Spinal cord (tissue), 10 donors: ENCODE measurements around the gene MMD2. TPM values are rescaled to one million over a fixed set of nuclear protein-coding genes. Genes with fewer than 3 reads are reported as not detected.

Experiments used
- DNase-seq, 6 donors: peaks; one replicate each; pipeline versions ENCODE4 v3.0.0 to v3.0.0-alpha.2; 2013 to 2015; ENCODE audit warnings: low spot score in 6 of 6, low read depth in 4 of 6
- H3K27ac ChIP-seq: one replicate; pipeline ENCODE4 v1.5.1; 2013; ENCODE audit warnings: low read depth, low read length, control low read depth
- H3K27me3 ChIP-seq: one replicate; pipeline ENCODE4 v1.6.1; 2013; ENCODE audit warnings: low read length; ENCODE audit not compliant: control insufficient read depth, insufficient read depth
- H3K36me3 ChIP-seq: one replicate; pipeline ENCODE4 v1.6.1; 2013; ENCODE audit warnings: low read length; ENCODE audit not compliant: control insufficient read depth, insufficient read depth
- H3K4me1 ChIP-seq: one replicate; pipeline ENCODE4 v1.6.1; 2013; ENCODE audit warnings: low read length; ENCODE audit not compliant: control insufficient read depth, insufficient read depth
- H3K4me3 ChIP-seq: one replicate; pipeline ENCODE4 v1.5.1; 2013; ENCODE audit warnings: low read depth, low read length, control low read depth
- H3K9me3 ChIP-seq: one replicate; pipeline ENCODE4 v1.6.1; 2013; ENCODE audit warnings: low read length; ENCODE audit not compliant: control insufficient read depth, insufficient read depth
- WGBS: methylation state at CpG from one replicate; pipeline ENCODE4 v1.1.5; 2013; ENCODE audit warnings: missing lambda C conversion rate; ENCODE audit not compliant: insufficient coverage; 5-methylcytosine and 5-hydroxymethylcytosine counted together
- polyA plus RNA-seq, 2 donors: library from polyadenylated mRNA; unstranded; fragments of 120-200 nt; gene quantifications; one replicate each; pipeline ENCODE4 v1.2.1, GENCODE V29; 2013; ENCODE audit not compliant: insufficient read length in 2 of 2
- total RNA-seq, 2 donors: library from RNA; depleted of rRNA in 1 of 2; stranded (reverse); fragments of 120-200 nt in 1 of 2; fragments of >200 nt in 1 of 2; gene quantifications; one replicate each; pipeline versions ENCODE4 v1.2.3 to v1.2.4, GENCODE V29; 2013 to 2014
- donor health status: healthy.

MMD2 gene
- total and polyA plus RNA-seq, 4 donors, result 7.1 to 58.2 (median 26.9) TPM

GRCh38 chr7:4878336-4879335, 80.4 kb downstream of the MMD2 start:
- Histone ChIP-seq H3K27ac (peak overlapping the region; percentile 57), H3K4me3 (no peak overlapping the region), H3K9me3 (no peaks in the 10 kb centered on the region), H3K36me3 (peaks cover 53% of the 10 kb centered on the region), H3K4me1 (peaks cover 42% of the 10 kb centered on the region), H3K27me3 (no peaks in the 10 kb centered on the region)
- DNase-seq, result peak in 2 of 6 donors; percentile 16 to 32
- 72% methylated on average over 41 of the region's 45 CpGs for WGBS

GRCh38 chr7:4876586-4876985, 82.4 kb downstream of the MMD2 start:
- peaks cover 37% of the 10 kb centered on the region for H3K4me1 ChIP-seq
- no peak overlapping the region for H3K4me3 ChIP-seq
- DNase-seq, result no peak
- H3K27ac ChIP-seq, result no peak overlapping the region
- H3K36me3 ChIP-seq, result peaks cover 69% of the 10 kb centered on the region
- no peaks in the 10 kb centered on the region for H3K27me3 ChIP-seq
- 94% methylated on average over 14 of the region's 18 CpGs for WGBS
- H3K9me3 ChIP-seq, result no peaks in the 10 kb centered on the region

- Histone ChIP-seq H3K27ac (no peak overlapping the region), H3K27me3 (no peaks in the 10 kb centered on the region), H3K9me3 (no peaks in the 10 kb centered on the region), H3K4me3 (no peak overlapping the region), H3K36me3 (peaks cover 74% of the 10 kb centered on the region), H3K4me1 (peaks cover 32% of the 10 kb centered on the region)
- DNase-seq, result no peak
- WGBS, result 96% methylated on average over 13 of the region's 15 CpGs
These were observed 83.6 kb downstream of the MMD2 start for GRCh38 chr7:4875391-4875790.

- peaks cover 60% of the 10 kb centered on the region for H3K36me3 ChIP-seq
- no peak overlapping the region for H3K4me3 ChIP-seq
- peaks cover 1% of the 10 kb centered on the region for H3K9me3 ChIP-seq
- no peak for DNase-seq
- WGBS, result 87% methylated on average over 14 of the region's 31 CpGs
- no peak overlapping the region for H3K27ac ChIP-seq
- peaks cover 13% of the 10 kb centered on the region for H3K4me1 ChIP-seq
- no peaks in the 10 kb centered on the region for H3K27me3 ChIP-seq
These were observed 85.7 kb downstream of the MMD2 start for GRCh38 chr7:4873071-4873944.

GRCh38 chr7:4871930-4872675, 86.9 kb downstream of the MMD2 start:
- Histone ChIP-seq H3K27ac (no peak overlapping the region), H3K4me3 (no peak overlapping the region), H3K4me1 (peaks cover 14% of the 10 kb centered on the region), H3K36me3 (peaks cover 48% of the 10 kb centered on the region), H3K27me3 (no peaks in the 10 kb centered on the region), H3K9me3 (peaks cover 2% of the 10 kb centered on the region)
- 71% methylated on average over 17 of the region's 19 CpGs for WGBS
- DNase-seq, result no peak

- H3K4me3 ChIP-seq, result no peak overlapping the region
- 80% methylated on average over 21 of the region's 23 CpGs for WGBS
- no peak for DNase-seq
- H3K4me1 ChIP-seq, result peaks cover 18% of the 10 kb centered on the region
- H3K27ac ChIP-seq, result no peak overlapping the region
- H3K9me3 ChIP-seq, result peaks cover 2% of the 10 kb centered on the region
- H3K36me3 ChIP-seq, result peaks cover 41% of the 10 kb centered on the region
- no peaks in the 10 kb centered on the region for H3K27me3 ChIP-seq
These were observed 87.8 kb downstream of the MMD2 start for GRCh38 chr7:4871056-4871680.

GRCh38 chr7:4868493-4868892, 90.5 kb downstream of the MMD2 start:
- Histone ChIP-seq H3K36me3 (peaks cover 20% of the 10 kb centered on the region), H3K4me3 (no peak overlapping the region), H3K27me3 (no peaks in the 10 kb centered on the region), H3K27ac (no peak overlapping the region), H3K4me1 (peaks cover 13% of the 10 kb centered on the region), H3K9me3 (peaks cover 2% of the 10 kb centered on the region)
- WGBS, result 96% methylated on average over 5 of the region's 5 CpGs
- no peak for DNase-seq

GRCh38 chr7:4866528-4867496, 92.2 kb downstream of the MMD2 start:
- H3K27ac ChIP-seq, result no peak overlapping the region
- H3K4me3 ChIP-seq, result no peak overlapping the region
- peaks cover 8% of the 10 kb centered on the region for H3K36me3 ChIP-seq
- 65% methylated on average over 8 of the region's 9 CpGs for WGBS
- peaks cover 5% of the 10 kb centered on the region for H3K9me3 ChIP-seq
- H3K4me1 ChIP-seq, result peaks cover 11% of the 10 kb centered on the region
- H3K27me3 ChIP-seq, result no peaks in the 10 kb centered on the region
- DNase-seq, result no peak
